Activated CD4-positive, alpha-beta T cell treated with anti-CD3 and anti-CD28 coated beads, Interleukin-2, amount 10 ng/mL, durations not matched to agents 7 days and 5 days (primary cell): ENCODE results near the gene CLSTN1. TPM values are rescaled to one million over a fixed set of nuclear protein-coding genes. Genes with fewer than 3 reads are reported as not detected.
"Not testable (repeated sequence)": the region's sequence is repeated elsewhere in the genome, so short reads cannot be mapped to it uniquely, and the experiment has no call there.

ENCODE experiments used
- CTCF ChIA-PET: fragments of 350-600 bp; sonication (Branson Sonifier 250); formaldehyde crosslinking; loops from one replicate; lab custom pipeline; 2021; ENCODE audit warnings: antibody characterized with exemption; lab: Charles Lee
- POLR2A ChIA-PET: fragments of 350-600 bp; sonication (Branson Sonifier 250); formaldehyde crosslinking; loops from one replicate; lab custom pipeline; 2021; ENCODE audit warnings: antibody characterized with exemption; lab: Charles Lee
- DNase-seq: peaks from one replicate; pipeline ENCODE4 v3.0.0-alpha.2; 2020
- H3K27ac Mint-ChIP-seq: one replicate; pipeline ENCODE4 v1.8.0; 2021; ENCODE audit warnings: mild to moderate bottlenecking, moderate library complexity, mixed read lengths
- H3K27me3 Mint-ChIP-seq: one replicate; pipeline ENCODE4 v1.8.0; 2021; ENCODE audit warnings: mixed read lengths
- H3K36me3 Mint-ChIP-seq: one replicate; pipeline ENCODE4 v1.8.0; 2021; ENCODE audit warnings: low read depth, mixed read lengths
- H3K4me1 Mint-ChIP-seq: one replicate; pipeline ENCODE4 v1.8.0; 2021; ENCODE audit warnings: mixed read lengths
- H3K4me3 Mint-ChIP-seq: one replicate; pipeline ENCODE4 v1.8.0; 2021; ENCODE audit warnings: mild to moderate bottlenecking, moderate library complexity, mixed read lengths
- H3K9me3 Mint-ChIP-seq: one replicate; pipeline ENCODE4 v1.8.0; 2021; ENCODE audit warnings: mixed read lengths
- total RNA-seq, 2 experiments: library from RNA; stranded (reverse); gene quantifications; one replicate each; pipeline ENCODE4 v1.2.3, GENCODE V29; 2021

Gene CLSTN1
- total RNA-seq, 2 experiments from 2014 or later, result 121 to 134 TPM

GRCh38 chr1:9803003-9803918 is 20.5 kb downstream of the CLSTN1 start:
- CTCF ChIA-PET, result interaction anchor here (0.6 to 1.2 kb wide), 4 partner anchors 11 to 65 kb away, joined by 3 to 5 read pairs (median 3); no protein-coding TSS in a partner anchor
- POLR2A ChIA-PET, result interaction anchor here (0.6 kb wide), 2 partner anchors 21 to 152 kb away, joined by 3 to 5 read pairs; no protein-coding TSS in a partner anchor
- H3K4me1 Mint-ChIP-seq, result peaks cover 60% of the 10 kb centered on the region

GRCh38 chr1:9801909-9802308 is 21.9 kb downstream of the CLSTN1 start:
- peaks cover 66% of the 10 kb centered on the region for H3K4me1 Mint-ChIP-seq
- POLR2A ChIA-PET, result no interaction called here
- peaks cover 37% of the 10 kb centered on the region for H3K36me3 Mint-ChIP-seq
- H3K27ac Mint-ChIP-seq, result peak overlapping the region; percentile 26
- no peaks in the 10 kb centered on the region for H3K9me3 Mint-ChIP-seq
- DNase-seq, result no peak
- H3K4me3 Mint-ChIP-seq, result no peak overlapping the region
- CTCF ChIA-PET, result interaction anchor here (0.7 to 1.4 kb wide), 3 partner anchors 17 to 1790 kb away, joined by 3 to 5 read pairs (median 4); no protein-coding TSS in a partner anchor
- H3K27me3 Mint-ChIP-seq, result no peaks in the 10 kb centered on the region

More at GRCh38 chr1:9803003-9803918, 20.5 kb downstream of the CLSTN1 start:
- Mint-ChIP-seq H3K27ac (peak overlapping the region; percentile 25), H3K36me3 (peaks cover 26% of the 10 kb centered on the region)
- H3K4me3 Mint-ChIP-seq, H3K27me3 Mint-ChIP-seq, H3K9me3 Mint-ChIP-seq, DNase-seq: not testable (repeated sequence)

DNA sequence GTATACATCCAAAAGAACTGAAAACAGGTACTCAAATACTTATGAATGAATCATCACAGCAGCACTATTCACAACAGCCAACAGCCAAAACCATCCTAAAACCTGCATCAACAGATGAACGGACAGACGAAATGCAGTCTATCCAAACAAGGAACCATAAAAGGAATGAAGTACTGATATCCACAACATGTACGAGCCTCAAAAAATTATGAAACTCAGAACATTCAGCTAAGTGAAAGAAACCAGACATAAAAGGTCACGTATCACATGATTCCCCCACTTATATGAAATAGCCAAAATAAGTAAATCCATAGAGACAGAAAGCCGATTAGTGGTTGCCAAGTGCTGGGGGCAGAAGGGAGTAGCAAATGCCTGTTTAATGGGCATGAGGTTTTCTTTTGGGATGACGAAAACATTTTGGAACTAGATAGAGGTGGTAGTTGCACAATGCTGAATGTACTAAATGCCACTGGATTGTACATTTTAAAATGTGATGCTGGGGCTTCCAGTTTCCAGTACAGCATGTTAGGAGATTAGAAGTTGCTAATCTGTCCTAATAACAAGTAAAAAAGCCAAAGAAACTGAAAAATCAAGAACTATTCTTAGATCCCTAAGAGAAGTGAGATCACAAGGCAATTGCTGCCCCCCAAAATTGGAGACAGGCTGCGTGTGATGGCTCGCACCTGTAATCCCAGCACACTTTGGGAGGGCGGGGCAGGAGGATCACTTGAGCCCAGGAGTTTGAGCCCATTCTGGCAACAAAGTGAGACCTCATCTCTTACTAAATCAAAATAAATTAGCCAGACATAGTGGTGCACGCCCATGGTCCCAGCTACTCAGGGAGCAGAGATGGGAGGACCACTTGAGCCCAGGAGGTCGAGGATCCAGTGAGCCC is 25.3 kb downstream of the CLSTN1 start:
- Mint-ChIP-seq H3K9me3 (no peaks in the 10 kb centered on the region), H3K27me3 (no peaks in the 10 kb centered on the region), H3K36me3 (peaks cover 40% of the 10 kb centered on the region), H3K4me1 (peaks cover 74% of the 10 kb centered on the region), H3K4me3 (peak overlapping the region; percentile 59), H3K27ac (peak overlapping the region; percentile 97)
- no peak for DNase-seq
- CTCF ChIA-PET, result interaction anchor here (1.0 kb wide), 2 partner anchors 14 to 65 kb away, joined by 4 to 5 read pairs; no protein-coding TSS in a partner anchor
- POLR2A ChIA-PET, result no interaction called here

DNA sequence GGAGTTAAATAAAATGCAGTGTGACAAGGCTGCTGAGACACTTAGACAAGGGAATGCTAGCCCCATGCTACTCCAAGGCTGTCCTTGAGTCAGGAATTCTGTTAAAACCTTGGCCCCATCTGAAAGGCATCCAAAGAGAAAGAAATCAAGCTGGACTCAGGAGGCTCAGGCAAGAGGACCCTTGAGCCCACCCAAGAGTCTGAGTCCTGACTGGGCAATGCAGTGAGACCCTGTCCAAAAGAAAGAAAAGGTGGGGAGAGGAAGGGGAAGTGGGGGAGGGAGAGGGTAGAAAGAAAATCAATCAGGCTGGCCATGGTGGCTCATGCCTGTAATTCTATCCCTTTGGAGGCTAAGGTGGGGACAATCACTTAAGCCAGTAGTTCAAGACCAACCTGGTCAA is 26.7 kb downstream of the CLSTN1 start:
- peak overlapping the region; percentile 14 for H3K27ac Mint-ChIP-seq
- H3K27me3 Mint-ChIP-seq, result no peaks in the 10 kb centered on the region
- peaks cover 73% of the 10 kb centered on the region for H3K4me1 Mint-ChIP-seq
- H3K4me3 Mint-ChIP-seq, result no peak overlapping the region
- POLR2A ChIA-PET, result interaction anchor here (0.6 kb wide), 1 partner anchor 9 kb away, joined by 5 read pairs; no protein-coding TSS in a partner anchor
- peaks cover 41% of the 10 kb centered on the region for H3K36me3 Mint-ChIP-seq
- no peak for DNase-seq
- H3K9me3 Mint-ChIP-seq, result no peaks in the 10 kb centered on the region
- CTCF ChIA-PET, result interaction anchor here (0.7 to 1.1 kb wide), 2 partner anchors 16 to 80 kb away, joined by 3 to 4 read pairs; no protein-coding TSS in a partner anchor

DNA sequence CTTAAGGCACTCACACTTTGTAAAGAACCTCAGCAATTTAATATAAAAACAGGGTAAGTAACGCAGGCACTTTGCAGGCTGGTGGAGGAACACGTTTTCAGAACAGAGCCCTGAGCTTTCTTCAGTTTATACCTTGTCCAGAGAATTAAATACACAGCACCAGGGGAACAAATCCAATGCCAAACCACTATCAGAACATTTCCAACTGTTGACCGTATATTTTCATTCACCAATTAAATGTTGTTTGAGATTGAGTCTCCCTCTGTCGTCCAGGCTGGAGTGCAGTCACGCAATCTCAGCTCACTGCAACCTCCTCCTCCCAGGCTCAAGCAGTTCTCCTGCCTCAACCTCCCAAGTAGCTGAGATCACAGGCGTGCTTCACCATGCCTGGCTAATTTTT is 29.7 kb downstream of the CLSTN1 start:
- DNase-seq, result no peak
- ChIA-PET POLR2A (no interaction called here), CTCF (interaction anchor here (1.3 to 2.3 kb wide), 2 partner anchors 10 to 27 kb away, joined by 3 to 9 read pairs; no protein-coding TSS in a partner anchor)
- Mint-ChIP-seq H3K27ac (no peak overlapping the region), H3K27me3 (no peaks in the 10 kb centered on the region), H3K9me3 (no peaks in the 10 kb centered on the region), H3K36me3 (peaks cover 37% of the 10 kb centered on the region), H3K4me1 (peaks cover 65% of the 10 kb centered on the region), H3K4me3 (no peak overlapping the region)

GRCh38 chr1:9793291-9793690 is 30.5 kb downstream of the CLSTN1 start:
- Mint-ChIP-seq H3K27ac (no peak overlapping the region), H3K9me3 (no peaks in the 10 kb centered on the region), H3K4me3 (no peak overlapping the region), H3K27me3 (no peaks in the 10 kb centered on the region), H3K36me3 (peaks cover 36% of the 10 kb centered on the region), H3K4me1 (peaks cover 62% of the 10 kb centered on the region)
- DNase-seq, result no peak
- ChIA-PET CTCF (interaction anchor here (0.9 to 2.3 kb wide), 3 partner anchors 9 to 75 kb away, joined by 3 to 9 read pairs (median 4); no protein-coding TSS in a partner anchor), POLR2A (no interaction called here)

GRCh38 chr1:9792156-9793042 is 31.4 kb downstream of the CLSTN1 start:
- Mint-ChIP-seq H3K36me3 (peaks cover 33% of the 10 kb centered on the region), H3K9me3 (no peaks in the 10 kb centered on the region), H3K4me3 (no peak overlapping the region), H3K27me3 (no peaks in the 10 kb centered on the region), H3K4me1 (peaks cover 62% of the 10 kb centered on the region), H3K27ac (peak overlapping the region; percentile 33)
- no peak for DNase-seq
- POLR2A ChIA-PET, result no interaction called here
- CTCF ChIA-PET, result interaction anchor here (0.6 to 2.3 kb wide), 8 partner anchors 8 to 228 kb away, joined by 3 to 9 read pairs (median 4); no protein-coding TSS in a partner anchor

DNA sequence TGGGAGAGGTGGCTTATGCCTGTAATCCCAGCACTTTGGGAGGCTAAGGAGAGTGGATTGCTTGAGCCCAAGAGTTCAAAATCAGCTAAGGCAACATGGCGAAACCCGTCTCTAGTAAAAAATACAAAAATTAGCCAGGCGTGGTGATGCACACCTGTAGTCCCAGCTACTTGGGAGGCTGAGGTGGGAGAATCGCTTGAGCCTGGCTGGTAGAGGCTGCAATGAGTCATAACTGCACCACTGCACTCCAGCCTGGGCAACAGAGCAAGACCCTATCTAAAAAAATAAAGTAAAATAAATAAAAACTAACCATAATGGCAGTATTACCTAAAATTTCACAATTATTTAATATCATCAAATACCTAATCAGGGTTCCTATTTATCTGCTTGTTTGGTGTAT is 34.1 kb downstream of the CLSTN1 start:
- Mint-ChIP-seq H3K36me3 (peaks cover 28% of the 10 kb centered on the region), H3K4me1 (peaks cover 68% of the 10 kb centered on the region)
- POLR2A ChIA-PET, H3K27me3 Mint-ChIP-seq, H3K9me3 Mint-ChIP-seq, DNase-seq, H3K4me3 Mint-ChIP-seq, H3K27ac Mint-ChIP-seq: not testable (repeated sequence)
- CTCF ChIA-PET, result interaction anchor here (1.7 kb wide), 1 partner anchor 78 kb away, joined by 3 read pairs; no protein-coding TSS in a partner anchor

GRCh38 chr1:9787702-9788101 is 36.1 kb downstream of the CLSTN1 start:
- H3K27ac Mint-ChIP-seq, result peak overlapping the region; percentile 97
- H3K4me1 Mint-ChIP-seq, result peaks cover 58% of the 10 kb centered on the region
- POLR2A ChIA-PET, result interaction anchor here (0.6 kb wide), 2 partner anchors 10 to 600 kb away, joined by 3 to 5 read pairs; no protein-coding TSS in a partner anchor
- H3K4me3 Mint-ChIP-seq, result peak overlapping the region; percentile 66
- no peaks in the 10 kb centered on the region for H3K27me3 Mint-ChIP-seq
- H3K36me3 Mint-ChIP-seq, result peaks cover 26% of the 10 kb centered on the region
- DNase-seq, result peak; percentile 77
- H3K9me3 Mint-ChIP-seq, result no peaks in the 10 kb centered on the region
- CTCF ChIA-PET, result interaction anchor here (1.2 kb wide), 1 partner anchor 80 kb away, joined by 3 read pairs; no protein-coding TSS in a partner anchor

DNA sequence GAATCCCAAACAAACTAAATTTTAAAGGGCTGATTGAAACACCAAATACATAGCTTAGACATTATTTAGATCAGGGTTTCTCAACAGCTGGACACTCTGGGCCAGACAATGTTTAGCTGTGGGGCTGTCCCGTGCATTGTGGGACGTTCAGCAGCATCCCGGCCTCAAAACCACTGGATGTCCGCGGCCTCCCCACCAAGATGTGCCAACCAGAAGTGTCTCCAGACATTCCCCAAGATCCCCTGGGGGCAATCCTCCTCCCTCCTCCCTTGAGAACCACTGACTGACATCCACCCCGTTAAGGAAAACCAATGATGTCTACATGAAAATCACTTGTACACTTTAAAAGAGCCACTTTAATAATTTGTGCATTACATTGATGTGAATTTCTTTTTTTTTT is 38.4 kb downstream of the CLSTN1 start:
- H3K27me3 Mint-ChIP-seq, result no peaks in the 10 kb centered on the region
- CTCF ChIA-PET, result interaction anchor here (0.8 to 1.8 kb wide), 10 partner anchors 15 to 165 kb away, joined by 3 to 9 read pairs (median 3); no protein-coding TSS in a partner anchor
- peaks cover 21% of the 10 kb centered on the region for H3K36me3 Mint-ChIP-seq
- DNase-seq, result no peak
- H3K27ac Mint-ChIP-seq, result no peak overlapping the region
- H3K4me3 Mint-ChIP-seq, result no peak overlapping the region
- POLR2A ChIA-PET, result no interaction called here
- peaks cover 59% of the 10 kb centered on the region for H3K4me1 Mint-ChIP-seq
- H3K9me3 Mint-ChIP-seq, result no peaks in the 10 kb centered on the region

GRCh38 chr1:9784508-9785133 is 39.1 kb downstream of the CLSTN1 start:
- ChIA-PET CTCF (interaction anchor here (0.5 to 2.0 kb wide), 30 partner anchors 8 to 502 kb away, joined by 3 to 20 read pairs (median 3); no protein-coding TSS in a partner anchor), POLR2A (no interaction called here)
- Mint-ChIP-seq H3K4me1 (peaks cover 54% of the 10 kb centered on the region), H3K27me3 (no peaks in the 10 kb centered on the region), H3K36me3 (peaks cover 16% of the 10 kb centered on the region), H3K9me3 (no peaks in the 10 kb centered on the region), H3K27ac (no peak overlapping the region), H3K4me3 (no peak overlapping the region)
- DNase-seq, result peak; percentile 84
